Gastroesophageal sphincter (tissue), 4 donors: ENCODE results near the gene CD28. TPM values are rescaled to one million over a fixed set of nuclear protein-coding genes. Genes with fewer than 3 reads are reported as not detected.

Source experiments
- ATAC-seq: fragments of 150-250 bp; one replicate; pipeline ENCODE4 v1.9.1; 2016; ENCODE audit warnings: mild to moderate bottlenecking, moderate library complexity
- H3K27ac ChIP-seq, 4 donors: fragments of 200-600 bp; sonication (generic) in 3 of 4; 1 replicate in 3 of 4; 2 replicates in 1 of 4; pipeline ENCODE4 v1.5.1; 2016 to 2019
- H3K27me3 ChIP-seq: fragments of 200-600 bp; sonication (generic); one replicate; pipeline ENCODE4 v1.5.1; 2019
- H3K36me3 ChIP-seq, 2 donors: fragments of 200-600 bp; sonication (generic); one replicate each; pipeline ENCODE4 v1.5.1; 2019; ENCODE audit warnings: control low read depth in 1 of 2
- H3K4me1 ChIP-seq, 3 donors: fragments of 200-600 bp; sonication (generic); 1 replicate in 2 of 3; 2 replicates in 1 of 3; pipeline ENCODE4 v1.5.1; 2016 to 2019; ENCODE audit warnings: control low read depth in 2 of 3
- H3K4me3 ChIP-seq, 2 donors: fragments of 200-600 bp; sonication (generic); one replicate each; pipeline ENCODE4 v1.5.1; 2019; ENCODE audit warnings: mild to moderate bottlenecking in 1 of 2, moderate library complexity in 1 of 2
- H3K9me3 ChIP-seq, 3 donors: fragments of 200-600 bp; sonication (generic); one replicate each; pipeline ENCODE4 v1.5.1; 2017 to 2019; ENCODE audit warnings: control low read depth in 2 of 3
- EP300 ChIP-seq: sonication (generic); formaldehyde crosslinking; IDR thresholded peaks from one replicate; pipeline ENCODE4 v1.6.1; 2017; ENCODE audit warnings: antibody characterized with exemption, mild to moderate bottlenecking
- POLR2A ChIP-seq, 2 donors: fragments of 450-650 bp; IDR thresholded peaks; one replicate each; pipeline ENCODE4 v1.6.1; 2017; ENCODE audit warnings: antibody characterized with exemption in 2 of 2, mild to moderate bottlenecking in 2 of 2, moderate library complexity in 1 of 2
- POLR2AphosphoS5 ChIP-seq: sonication (generic); formaldehyde crosslinking; IDR thresholded peaks from one replicate; pipeline ENCODE4 v1.6.1; 2017; ENCODE audit warnings: antibody characterized with exemption
- WGBS, 2 donors: methylation state at CpG; one replicate each; pipeline ENCODE4 v1.1.5; 2018; ENCODE audit warnings: low coverage in 1 of 2; 5-methylcytosine and 5-hydroxymethylcytosine counted together
- total RNA-seq, 4 donors: library from RNA; depleted of rRNA; stranded (reverse); fragments of >200 nt; gene quantifications; one replicate each; pipeline ENCODE4 v1.1.0, GENCODE V29; 2016
- TF ChIP-seq, protein P1 (sequence below), 4 experiments: fragments of 200-600 bp in 2 of 4; fragments of 450-650 bp in 2 of 4; sonication (generic) in 1 of 4; IDR thresholded peaks; one replicate each; pipeline ENCODE4 v1.5.1; 2017 to 2019; ENCODE audit warnings: antibody characterized with exemption in 4 of 4, mild to moderate bottlenecking in 2 of 4, moderate library complexity in 2 of 4

The CD28 gene
- total RNA-seq, 4 donors from 2014 or later = 0.19 to 2.3 (median 1.4) TPM

DNA sequence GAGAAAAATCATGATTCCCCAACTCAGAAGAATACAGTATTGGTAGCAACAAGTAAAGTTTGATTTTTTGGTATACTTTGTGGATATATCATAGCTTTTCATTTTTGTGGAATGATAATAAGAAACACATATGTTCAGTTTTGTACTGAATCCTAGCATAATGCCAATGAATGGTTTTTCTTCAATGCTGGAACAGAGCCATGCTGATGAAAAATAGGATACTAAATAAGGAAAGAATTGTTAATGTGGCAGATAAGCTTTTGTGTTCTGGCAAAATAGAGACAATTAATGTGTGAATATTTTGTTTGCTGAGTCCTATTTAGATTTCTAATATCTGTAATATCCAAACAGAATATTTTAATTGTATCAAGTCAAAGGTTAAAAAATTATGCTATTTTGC lies 21.9 kb downstream of the CD28 start:
- TF ChIP-seq POLR2AphosphoS5 (no peak), POLR2A (IDR thresholded peaks at IDR 0.05) (no peak), EP300 (no peak)
- TF ChIP-seq, protein P1, sequence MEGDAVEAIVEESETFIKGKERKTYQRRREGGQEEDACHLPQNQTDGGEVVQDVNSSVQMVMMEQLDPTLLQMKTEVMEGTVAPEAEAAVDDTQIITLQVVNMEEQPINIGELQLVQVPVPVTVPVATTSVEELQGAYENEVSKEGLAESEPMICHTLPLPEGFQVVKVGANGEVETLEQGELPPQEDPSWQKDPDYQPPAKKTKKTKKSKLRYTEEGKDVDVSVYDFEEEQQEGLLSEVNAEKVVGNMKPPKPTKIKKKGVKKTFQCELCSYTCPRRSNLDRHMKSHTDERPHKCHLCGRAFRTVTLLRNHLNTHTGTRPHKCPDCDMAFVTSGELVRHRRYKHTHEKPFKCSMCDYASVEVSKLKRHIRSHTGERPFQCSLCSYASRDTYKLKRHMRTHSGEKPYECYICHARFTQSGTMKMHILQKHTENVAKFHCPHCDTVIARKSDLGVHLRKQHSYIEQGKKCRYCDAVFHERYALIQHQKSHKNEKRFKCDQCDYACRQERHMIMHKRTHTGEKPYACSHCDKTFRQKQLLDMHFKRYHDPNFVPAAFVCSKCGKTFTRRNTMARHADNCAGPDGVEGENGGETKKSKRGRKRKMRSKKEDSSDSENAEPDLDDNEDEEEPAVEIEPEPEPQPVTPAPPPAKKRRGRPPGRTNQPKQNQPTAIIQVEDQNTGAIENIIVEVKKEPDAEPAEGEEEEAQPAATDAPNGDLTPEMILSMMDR (IDR thresholded peaks at IDR 0.05) = no peak
- H3K9me3 ChIP-seq = no peaks in the 10 kb centered on the region
- H3K4me3 ChIP-seq = no peak overlapping the region

DNA sequence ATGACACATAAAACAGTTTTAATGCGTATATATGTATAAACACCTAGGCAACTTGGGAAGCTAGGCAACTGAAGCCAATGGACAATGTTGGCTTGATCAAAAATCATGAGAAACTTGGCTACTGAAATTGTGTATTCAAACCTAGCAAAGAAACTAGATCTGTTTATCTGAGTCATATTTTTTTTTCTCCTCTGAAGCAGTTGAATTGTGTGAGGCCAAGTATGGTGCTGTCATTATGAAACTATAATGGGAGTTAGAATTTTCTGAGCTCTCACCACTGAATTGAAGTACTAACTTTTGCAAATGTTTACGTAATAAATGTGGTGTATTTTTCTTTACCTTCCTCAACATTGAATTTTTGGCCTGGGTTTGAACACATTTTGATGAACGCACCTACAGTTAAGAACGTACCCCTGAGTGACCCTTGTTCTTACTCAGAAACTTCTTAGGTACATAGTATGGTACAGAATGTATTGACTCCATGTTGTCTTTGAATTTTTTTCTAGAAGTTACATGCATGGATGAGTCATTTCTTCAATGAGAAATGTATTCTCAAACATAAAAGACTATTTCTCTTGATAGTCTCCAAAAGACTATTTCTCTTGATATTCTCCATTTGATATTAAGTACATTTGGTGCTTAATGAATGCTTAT lies 23.8 kb downstream of the CD28 start:
- no peaks in the 10 kb centered on the region for H3K4me1 ChIP-seq
- TF ChIP-seq, protein P1 (IDR thresholded peaks at IDR 0.05) = no peak
- TF ChIP-seq POLR2A (IDR thresholded peaks at IDR 0.05) = no peak
- no peak for TF ChIP-seq EP300
- no peak for TF ChIP-seq POLR2AphosphoS5
- no peak overlapping the region for H3K27ac ChIP-seq
- WGBS, 2 donors = 88 to 94% methylated on average over 4 of the region's 4 CpGs
- H3K36me3 ChIP-seq = no peaks in the 10 kb centered on the region
- no peak overlapping the region for H3K4me3 ChIP-seq
- no peaks in the 10 kb centered on the region for H3K9me3 ChIP-seq
- ATAC-seq = no peak
- no peaks in the 10 kb centered on the region for H3K27me3 ChIP-seq

More for the DNA sequence above, 21.9 kb downstream of the CD28 start:
- Histone ChIP-seq H3K27me3 (no peaks in the 10 kb centered on the region), H3K27ac (no peak overlapping the region), H3K4me1 (no peaks in the 10 kb centered on the region), H3K36me3 (no peaks in the 10 kb centered on the region)
- no peak for ATAC-seq

DNA sequence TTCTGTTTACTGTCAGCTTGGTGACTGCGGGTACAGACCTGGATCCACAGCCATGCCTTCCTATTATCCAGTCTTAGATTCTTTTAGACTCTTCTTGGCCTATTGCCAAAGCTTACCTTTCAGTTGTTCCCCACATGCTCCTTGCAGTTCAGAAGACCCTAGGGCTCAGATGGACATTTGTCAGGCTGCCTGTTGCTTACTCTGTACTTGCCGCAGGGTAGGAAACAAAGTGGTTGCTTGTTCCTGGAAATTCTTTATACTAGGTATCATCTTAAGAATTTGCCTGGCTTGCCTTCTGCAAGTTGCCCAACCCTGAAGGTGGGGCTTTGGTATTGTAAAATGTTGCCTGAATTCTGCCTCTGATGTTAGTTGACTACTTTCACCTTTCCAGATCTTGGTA lies 24.4 kb downstream of the CD28 start:
- H3K4me3 ChIP-seq = no peak overlapping the region
- TF ChIP-seq POLR2A (IDR thresholded peaks at IDR 0.05) (no peak), EP300 (no peak)
- TF ChIP-seq, protein P1 (IDR thresholded peaks at IDR 0.05) = no peak
- H3K4me1 ChIP-seq = no peaks in the 10 kb centered on the region
- H3K9me3 ChIP-seq = no peaks in the 10 kb centered on the region
- 86 to 100% methylated on average over 2 of the region's 2 CpGs for WGBS, 2 donors
- H3K27me3 ChIP-seq = no peaks in the 10 kb centered on the region
- H3K27ac ChIP-seq = no peak overlapping the region
- H3K36me3 ChIP-seq = no peaks in the 10 kb centered on the region
- ATAC-seq = no peak

DNA sequence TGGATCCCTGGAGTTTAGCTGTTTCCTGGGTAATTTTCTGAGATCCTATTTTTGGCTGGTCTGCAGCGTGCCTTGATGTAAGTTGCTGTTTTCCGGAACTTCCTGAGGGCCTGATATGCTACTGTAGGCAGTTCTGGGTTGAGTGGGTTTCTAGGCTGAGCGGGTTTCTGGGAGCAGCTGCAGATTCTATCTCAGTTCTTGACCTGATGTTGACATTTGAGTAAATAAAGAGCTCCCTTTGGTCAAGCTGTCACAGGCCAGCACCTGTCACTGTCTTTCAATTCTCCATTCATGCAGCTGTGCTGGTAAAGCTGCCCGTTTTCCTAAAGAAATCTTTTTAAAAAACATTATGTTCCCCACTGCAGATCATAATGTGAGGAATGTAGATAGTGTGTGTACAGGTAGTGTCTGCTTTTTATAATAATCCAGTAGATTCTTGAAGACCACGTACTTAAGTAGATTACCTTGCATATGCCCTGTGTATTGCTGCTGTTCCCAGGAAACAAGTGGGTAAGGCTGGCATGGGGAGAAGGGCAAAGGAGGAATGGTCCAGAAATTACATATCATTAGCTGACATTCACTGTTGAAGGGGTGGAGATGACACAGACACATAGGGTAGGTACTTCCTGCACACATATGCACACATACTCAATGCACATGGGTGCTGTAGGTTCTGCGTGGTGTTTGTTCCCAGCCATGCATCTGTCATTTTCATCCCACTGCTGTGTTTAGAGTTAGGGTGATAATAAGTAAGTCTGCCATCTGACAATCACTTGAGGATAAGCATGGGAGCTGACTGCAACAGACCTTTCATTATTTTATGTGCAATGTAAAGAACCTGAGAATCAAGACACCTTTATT lies 25.9 kb downstream of the CD28 start:
- TF ChIP-seq POLR2AphosphoS5 (no peak), EP300 (no peak), POLR2A (IDR thresholded peaks at IDR 0.05) (no peak)
- TF ChIP-seq, protein P1 (IDR thresholded peaks at IDR 0.05) = no peak
- H3K36me3 ChIP-seq = no peaks in the 10 kb centered on the region
- H3K27ac ChIP-seq = no peak overlapping the region
- no peaks in the 10 kb centered on the region for H3K27me3 ChIP-seq
- H3K9me3 ChIP-seq = no peaks in the 10 kb centered on the region
- H3K4me1 ChIP-seq = no peaks in the 10 kb centered on the region
- no peak for ATAC-seq
- H3K4me3 ChIP-seq = no peak overlapping the region
- 85 to 90% methylated on average over 5 to 6 of the region's 6 CpGs for WGBS, 2 donors

DNA sequence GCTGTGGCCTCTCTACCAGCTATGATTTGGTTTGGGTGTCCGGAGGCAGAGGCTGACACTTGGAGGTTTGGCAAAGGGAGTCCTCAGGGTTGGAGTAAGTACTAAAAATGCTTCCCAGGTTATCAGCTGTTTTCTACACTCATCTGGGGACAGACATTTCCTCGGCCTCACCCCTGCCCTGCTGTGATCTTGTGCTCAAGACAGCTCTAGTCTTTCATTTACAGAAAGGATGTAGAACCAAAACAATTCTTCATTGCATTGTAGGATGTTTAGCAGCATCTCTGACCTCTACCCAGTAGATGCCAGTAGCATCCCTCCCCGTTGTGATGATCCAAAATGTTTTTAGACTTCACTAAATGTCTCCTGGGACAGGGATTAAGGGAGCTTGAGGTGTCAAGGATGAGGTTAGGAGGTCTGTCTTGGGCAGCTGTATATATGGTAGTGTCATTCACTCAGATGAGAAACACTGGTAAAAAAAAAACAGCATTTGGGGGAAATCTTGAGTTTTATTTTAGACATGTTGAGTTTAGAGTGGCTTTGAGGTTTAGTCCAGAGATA lies 26.6 kb downstream of the CD28 start:
- Histone ChIP-seq H3K9me3 (no peaks in the 10 kb centered on the region), H3K4me1 (no peaks in the 10 kb centered on the region), H3K27ac (no peak overlapping the region), H3K36me3 (no peaks in the 10 kb centered on the region), H3K27me3 (no peaks in the 10 kb centered on the region), H3K4me3 (no peak overlapping the region)
- TF ChIP-seq POLR2AphosphoS5 (no peak), EP300 (no peak), POLR2A (IDR thresholded peaks at IDR 0.05) (no peak)
- TF ChIP-seq, protein P1 (IDR thresholded peaks at IDR 0.05) = no peak
- WGBS, 2 donors = 86 to 100% methylated on average over 2 of the region's 3 CpGs
- ATAC-seq = no peak
